GM18861 (cell line): ENCODE data around the gene FRMD8.
"Not testable (repeated sequence)": the region's sequence is repeated elsewhere in the genome, so short reads cannot be mapped to it uniquely, and the experiment has no call there.

Experiments used
- ATAC-seq: cut with Tn5 transposase; IDR thresholded peaks from one replicate; pipeline ENCODE4 v1.9.1; 2021; ENCODE audit not compliant: unreplicated experiment

FRMD8 gene

DNA sequence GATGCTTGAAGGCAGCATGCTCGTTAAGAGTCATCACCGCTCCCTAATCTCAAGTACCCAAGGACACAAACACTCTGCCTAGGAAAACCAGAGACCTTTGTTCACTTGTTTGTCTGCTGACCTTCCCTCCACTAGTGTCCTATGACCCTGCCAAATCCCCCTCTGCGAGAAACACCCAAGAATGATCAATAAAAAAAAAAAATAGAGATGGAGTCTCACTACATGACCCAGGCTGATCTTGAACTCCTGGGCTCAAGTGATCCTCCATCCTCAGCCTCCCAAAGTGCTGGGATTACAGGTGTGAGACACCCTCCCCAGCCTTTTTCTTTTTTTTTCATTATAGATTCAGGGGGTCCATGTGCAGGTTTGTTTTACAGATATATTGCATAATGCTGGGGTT, 65.8 kb downstream of the FRMD8 start:
- ATAC-seq: not testable (repeated sequence)

DNA sequence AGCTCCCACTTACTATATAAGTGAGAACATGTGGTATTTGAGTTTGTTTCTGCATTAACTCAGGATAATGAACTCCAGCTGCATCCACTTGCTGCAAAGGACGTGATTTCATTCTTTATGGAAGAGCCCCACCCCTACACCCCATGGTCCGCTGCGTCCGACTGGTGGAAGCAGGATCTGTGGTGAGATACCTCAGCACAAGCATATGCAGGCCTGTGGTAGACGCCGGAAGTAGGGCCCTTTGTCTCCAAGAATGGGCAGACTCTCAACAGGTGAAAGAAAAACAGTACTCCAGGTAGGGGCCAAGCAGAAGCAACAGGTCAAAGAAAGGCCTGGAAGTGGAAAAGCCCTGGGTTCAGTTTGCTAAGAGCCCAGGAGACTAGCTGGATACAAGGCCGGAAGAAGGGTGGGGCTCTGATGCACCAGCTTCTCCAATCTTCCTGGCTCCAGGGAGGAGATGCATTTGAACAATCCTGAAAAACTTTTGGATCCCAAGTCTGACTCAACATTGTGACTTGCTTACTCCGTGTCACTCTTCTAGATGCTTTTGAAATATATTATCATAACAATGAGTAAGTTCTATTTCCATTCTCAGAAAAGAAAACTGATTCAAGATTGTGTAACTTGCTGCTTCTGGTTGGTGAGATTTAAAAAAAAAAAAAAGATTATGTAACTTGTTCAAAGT, 66.5 kb downstream of the FRMD8 start:
- no peak for ATAC-seq

GRCh38 chr11:65454311-65454695, 67.9 kb downstream of the FRMD8 start:
- no peak for ATAC-seq

DNA sequence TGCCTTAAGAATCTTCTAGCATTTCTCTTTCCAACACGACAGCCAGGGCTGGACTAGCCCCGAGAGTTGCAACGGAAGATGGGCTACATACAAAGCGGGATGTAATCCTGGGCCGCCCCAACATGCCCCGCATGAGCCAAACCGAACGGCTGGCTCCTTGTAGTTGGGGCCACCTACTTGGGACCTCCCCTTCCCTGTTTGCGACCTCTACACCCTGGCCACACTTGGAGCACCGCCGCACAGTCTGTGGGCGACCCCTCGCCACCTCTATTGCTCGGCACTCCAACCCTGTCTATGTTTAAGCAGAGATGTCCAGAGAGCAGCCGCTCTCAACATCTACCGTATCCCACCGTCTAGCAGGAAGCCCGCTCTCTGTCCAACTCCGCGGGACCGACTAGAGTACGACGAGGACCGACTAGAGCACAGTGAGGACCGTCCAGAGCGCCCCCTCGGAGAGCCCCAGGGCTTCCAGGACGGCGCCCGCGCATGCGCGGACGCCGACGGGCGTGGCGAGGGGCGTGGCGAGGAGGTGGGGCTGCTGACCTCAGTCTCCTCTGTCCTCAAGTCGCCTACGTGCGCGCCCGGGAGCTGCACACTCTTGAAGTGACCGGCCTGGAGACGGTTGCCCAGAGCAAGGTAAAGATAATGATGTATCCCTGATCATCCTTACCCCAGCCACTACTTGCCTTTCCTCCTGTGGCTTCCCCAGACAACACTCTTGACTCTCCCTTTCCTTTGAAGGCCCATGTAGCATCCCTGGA, 68.4 kb downstream of the FRMD8 start:
- peak; percentile 50 for ATAC-seq

- ATAC-seq: no peak
Observed at GRCh38 chr11:65456418-65456817, 70.0 kb downstream of the FRMD8 start.

DNA sequence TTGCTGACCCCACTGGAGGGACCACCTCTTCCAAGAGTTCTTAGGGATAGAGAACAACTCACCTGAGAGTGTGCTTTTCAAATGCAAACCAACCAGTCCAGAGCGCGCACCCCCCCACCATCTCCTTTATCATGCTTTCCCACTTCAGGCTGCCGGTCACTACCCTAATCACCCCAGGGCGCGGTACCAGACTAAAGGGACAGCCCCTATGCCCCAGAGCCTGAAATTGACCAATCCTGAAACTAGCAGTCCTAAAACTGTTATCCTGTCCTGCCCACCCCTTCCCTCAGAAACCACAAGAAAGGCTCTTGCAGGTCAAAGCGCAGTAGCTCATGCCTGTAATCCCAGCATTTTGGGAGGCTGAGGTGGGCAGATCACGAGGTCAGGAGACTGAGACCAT, 73.1 kb downstream of the FRMD8 start:
- no peak for ATAC-seq
